DOHH2 (cell line): Measurements from ENCODE around the gene PLXNA2.

ENCODE experiments used
- H3F3A ChIP-seq: fragments of 200-600 bp; sonication (generic), shearing (Covaris generic); 2 replicates; pipeline ENCODE4 v1.6.0; 2016; ENCODE audit warnings: antibody characterized with exemption, mild to moderate bottlenecking; ENCODE audit not compliant: control insufficient read depth, insufficient read depth
- H3K27ac ChIP-seq: fragments of 200-600 bp; sonication (generic); 2 replicates; pipeline ENCODE4 v1.5.1; 2014; ENCODE audit warnings: low read depth, mild to moderate bottlenecking, low read length, moderate library complexity
- H3K27me3 ChIP-seq: fragments of 200-600 bp; sonication (generic); 2 replicates; pipeline ENCODE4 v1.6.1; 2014; ENCODE audit warnings: mild to moderate bottlenecking, low read length, mixed read lengths; ENCODE audit not compliant: control insufficient read depth
- H3K36me3 ChIP-seq: fragments of 200-600 bp; sonication (generic); 2 replicates; pipeline ENCODE4 v1.6.1; 2014; ENCODE audit warnings: mild to moderate bottlenecking, low read length, moderate library complexity, mixed read lengths; ENCODE audit not compliant: control insufficient read depth
- H3K4me1 ChIP-seq: fragments of 200-600 bp; sonication (generic); 2 replicates; pipeline ENCODE4 v1.6.1; 2014; ENCODE audit warnings: mild to moderate bottlenecking, low read length, mixed read lengths; ENCODE audit not compliant: control insufficient read depth
- H3K4me2 ChIP-seq: fragments of 200-600 bp; sonication (generic); 2 replicates; pipeline ENCODE4 v1.6.0; 2014; ENCODE audit warnings: mild to moderate bottlenecking, low read length, moderate library complexity
- H3K4me3 ChIP-seq: fragments of 200-600 bp; sonication (generic); 2 replicates; pipeline ENCODE4 v1.5.1; 2014; ENCODE audit warnings: mild to moderate bottlenecking, low read length, mixed read lengths
- H3K79me2 ChIP-seq: fragments of 200-600 bp; sonication (generic); 2 replicates; pipeline ENCODE4 v1.6.1; 2014; ENCODE audit warnings: mild to moderate bottlenecking, low read length, mixed read lengths; ENCODE audit not compliant: control insufficient read depth
- H3K9me2 ChIP-seq: fragments of 200-600 bp; sonication (generic); replicated peaks from 2 replicates; pipeline ENCODE4 v1.6.1; 2014; ENCODE audit warnings: mild to moderate bottlenecking, low read length, mixed read lengths; ENCODE audit not compliant: control insufficient read depth
- H3K9me3 ChIP-seq: fragments of 200-600 bp; sonication (generic); 2 replicates; pipeline ENCODE4 v1.6.1; 2014; ENCODE audit warnings: antibody characterized with exemption, low read length, mixed read lengths; ENCODE audit not compliant: control insufficient read depth, insufficient read depth
- H4K20me1 ChIP-seq: fragments of 200-600 bp; sonication (generic); 2 replicates; pipeline ENCODE4 v1.6.0; 2014; ENCODE audit warnings: low read depth, mild to moderate bottlenecking, antibody characterized with exemption, low read length, moderate library complexity; ENCODE audit not compliant: control insufficient read depth, insufficient read depth
- CTCF ChIP-seq: fragments of 200-600 bp; sonication (generic); IDR thresholded peaks from one replicate; pipeline ENCODE4 v1.5.1; 2014; ENCODE audit warnings: antibody characterized with exemption, mild to moderate bottlenecking, low read depth, low read length; ENCODE audit not compliant: poor library complexity, severe bottlenecking
- EZH2phosphoT487 ChIP-seq: fragments of 200-600 bp; sonication (generic); IDR thresholded peaks from 2 replicates; pipeline ENCODE4 v1.6.1; 2017; ENCODE audit warnings: borderline replicate concordance, mild to moderate bottlenecking, antibody characterized with exemption, low read length, moderate library complexity, mixed read lengths

Gene PLXNA2

GRCh38 chr1:208188607-208189006 is 55.6 kb downstream of the PLXNA2 start:
- H3F3A ChIP-seq = no peaks in the 10 kb centered on the region
- no peak overlapping the region for H3K4me2 ChIP-seq
- no peak overlapping the region for H3K4me3 ChIP-seq
- H3K27me3 ChIP-seq = peaks cover 12% of the 10 kb centered on the region; the same call in 1 of the 2 replicates
- no peaks in the 10 kb centered on the region for H3K9me3 ChIP-seq
- no peaks in the 10 kb centered on the region for H3K4me1 ChIP-seq
- no peak for TF ChIP-seq EZH2phosphoT487
- TF ChIP-seq CTCF = no peak
- H3K27ac ChIP-seq = no peak overlapping the region
- H3K36me3 ChIP-seq = no peaks in the 10 kb centered on the region
- no peaks in the 10 kb centered on the region for H4K20me1 ChIP-seq
- H3K9me2 ChIP-seq = no peaks in the 10 kb centered on the region
- H3K79me2 ChIP-seq = no peaks in the 10 kb centered on the region

- H3K4me2 ChIP-seq = no peak overlapping the region
- H3K4me1 ChIP-seq = no peaks in the 10 kb centered on the region
- H3F3A ChIP-seq = no peaks in the 10 kb centered on the region
- TF ChIP-seq EZH2phosphoT487 (no peak), CTCF (no peak)
- no peaks in the 10 kb centered on the region for H3K9me3 ChIP-seq
- no peaks in the 10 kb centered on the region for H3K79me2 ChIP-seq
- peaks cover 15% of the 10 kb centered on the region; the same call in 1 of the 2 replicates for H3K27me3 ChIP-seq
- H3K27ac ChIP-seq = no peak overlapping the region
- no peak overlapping the region for H3K4me3 ChIP-seq
- no peaks in the 10 kb centered on the region for H3K9me2 ChIP-seq
- H3K36me3 ChIP-seq = no peaks in the 10 kb centered on the region
- no peaks in the 10 kb centered on the region for H4K20me1 ChIP-seq
Observed at GRCh38 chr1:208187499-208188041, 56.6 kb downstream of the PLXNA2 start.

- Histone ChIP-seq H3K27ac (no peak overlapping the region), H3K4me3 (no peak overlapping the region), H4K20me1 (no peaks in the 10 kb centered on the region), H3K27me3 (peaks cover 16% of the 10 kb centered on the region; the same call in 1 of the 2 replicates), H3F3A (no peaks in the 10 kb centered on the region), H3K4me2 (no peak overlapping the region), H3K4me1 (no peaks in the 10 kb centered on the region), H3K79me2 (no peaks in the 10 kb centered on the region), H3K36me3 (no peaks in the 10 kb centered on the region), H3K9me2 (no peaks in the 10 kb centered on the region), H3K9me3 (no peaks in the 10 kb centered on the region)
- no peak for TF ChIP-seq CTCF
- no peak for TF ChIP-seq EZH2phosphoT487
Observed at GRCh38 chr1:208185801-208186231, 58.4 kb downstream of the PLXNA2 start.
